ENCODE measurements around the gene ETV3.

The ETV3 gene

GRCh38 chr1:157141212-157141855 is 3.1 kb upstream of the ETV3 start:
- no peaks in the 10 kb centered on the region for H3K36me3 ChIP-seq (ENCODE audit: low read length)
- no peaks in the 10 kb centered on the region for H3K9me3 ChIP-seq (ENCODE audit: insufficient read depth, low read length)
- H3K27me3 ChIP-seq (ENCODE audit: low read length): no peaks in the 10 kb centered on the region
- H3K79me2 ChIP-seq (ENCODE audit: insufficient read depth, low read length): peaks cover 16% of the 10 kb centered on the region
- no peaks in the 10 kb centered on the region for H4K20me1 ChIP-seq (ENCODE audit: low read depth, low read length)
- no peak overlapping the region for H3K4me3 ChIP-seq (ENCODE audit: insufficient read depth, low read length, poor library complexity, severe bottlenecking)
- no peak overlapping the region for H3K27ac ChIP-seq (ENCODE audit: low read depth, low read length)
- TF ChIP-seq EZH2phosphoT487 (conservative IDR thresholded peaks at IDR 0.05; ENCODE audit: low read length) (no peak), CTCF (IDR thresholded peaks at IDR 0.05; ENCODE audit: insufficient read depth, low read length, poor library complexity, severe bottlenecking) (no peak)
- no peak overlapping the region for H2AFZ ChIP-seq (ENCODE audit: low read depth, low read length, severe bottlenecking)
- peaks cover 19% of the 10 kb centered on the region for H3F3A ChIP-seq (ENCODE audit: insufficient read depth)
- no peak overlapping the region for H3K9ac ChIP-seq (ENCODE audit: low read length)
- H3K9me2 ChIP-seq (replicated peaks; ENCODE audit: insufficient read depth, low read length): no peaks in the 10 kb centered on the region
- H3K4me2 ChIP-seq (ENCODE audit: low read depth, low read length, poor library complexity, severe bottlenecking): no peak overlapping the region

DNA sequence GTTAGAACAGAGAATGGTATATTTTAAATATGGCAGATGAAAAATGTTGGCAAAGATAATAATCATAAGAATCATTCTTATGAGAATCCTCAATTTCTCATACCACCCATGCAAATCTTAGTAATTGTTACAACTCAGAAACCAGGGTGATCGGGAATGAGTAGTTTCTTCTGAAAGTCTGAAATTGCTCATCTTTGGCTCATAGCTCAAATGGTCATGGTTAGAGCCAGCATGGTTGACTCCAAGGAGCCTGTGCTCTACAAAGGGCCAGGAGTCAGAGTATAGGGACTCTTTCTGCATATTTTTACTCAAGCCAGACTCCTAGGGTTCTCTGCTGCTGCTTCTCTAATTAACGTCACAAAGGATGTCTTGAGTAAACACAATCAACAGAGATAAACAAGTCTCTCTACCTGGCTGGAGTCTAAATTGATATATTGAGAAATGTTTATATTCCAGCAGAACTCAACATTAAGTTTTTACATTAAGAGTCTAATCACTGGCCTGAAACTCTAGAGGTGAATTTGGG is 1.9 kb upstream of the ETV3 start:
- Histone ChIP-seq H3K9me3 (ENCODE audit: insufficient read depth, low read length) (no peaks in the 10 kb centered on the region), H3K36me3 (ENCODE audit: low read length) (no peaks in the 10 kb centered on the region; the same call in 1 of the 2 replicates), H3K4me2 (ENCODE audit: low read depth, low read length, poor library complexity, severe bottlenecking) (no peak overlapping the region), H3K9me2 (replicated peaks; ENCODE audit: insufficient read depth, low read length) (no peaks in the 10 kb centered on the region), H3K27me3 (ENCODE audit: low read length) (no peaks in the 10 kb centered on the region), H3F3A (ENCODE audit: insufficient read depth) (peaks cover 19% of the 10 kb centered on the region), H3K27ac (ENCODE audit: low read depth, low read length) (no peak overlapping the region), H4K20me1 (ENCODE audit: low read depth, low read length) (no peaks in the 10 kb centered on the region), H3K79me2 (ENCODE audit: insufficient read depth, low read length) (peaks cover 21% of the 10 kb centered on the region), H2AFZ (ENCODE audit: low read depth, low read length, severe bottlenecking) (no peak overlapping the region), H3K4me3 (ENCODE audit: insufficient read depth, low read length, poor library complexity, severe bottlenecking) (no peak overlapping the region), H3K9ac (ENCODE audit: low read length) (no peak overlapping the region)
- no peak for TF ChIP-seq EZH2phosphoT487 (conservative IDR thresholded peaks at IDR 0.05; ENCODE audit: low read length)
- no peak for TF ChIP-seq CTCF (IDR thresholded peaks at IDR 0.05; ENCODE audit: insufficient read depth, low read length, poor library complexity, severe bottlenecking)

DNA sequence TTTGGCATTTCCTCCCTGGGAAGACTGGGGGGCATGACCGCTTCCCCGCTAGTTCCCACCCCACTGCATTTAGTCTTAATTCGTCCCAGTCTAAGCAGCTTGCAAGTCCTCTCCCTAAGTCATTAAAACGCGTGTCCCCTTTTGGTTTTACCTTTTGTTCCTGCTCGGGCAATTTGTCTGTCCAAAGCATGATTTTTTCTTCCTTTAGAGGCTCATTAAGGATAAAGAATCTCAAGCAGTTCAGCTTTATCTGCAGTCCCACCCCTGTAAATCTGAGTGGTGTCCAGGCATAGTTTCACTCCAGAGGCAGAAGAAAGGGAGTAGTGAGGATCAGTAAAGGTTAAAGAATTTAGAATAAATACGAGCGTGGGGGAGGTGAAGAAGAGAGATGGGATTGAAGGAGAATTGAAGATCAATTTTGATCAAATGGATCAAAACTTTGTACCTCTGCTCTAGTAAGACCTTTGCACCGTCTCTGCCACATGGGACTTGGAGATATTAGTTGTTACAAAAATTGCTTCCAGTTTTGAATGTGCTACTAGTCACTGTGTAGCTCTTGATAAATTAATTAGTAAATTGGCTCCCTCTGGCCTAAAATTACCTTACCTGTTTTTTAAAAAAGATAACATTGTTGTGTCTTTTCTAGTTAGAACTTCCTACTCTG is 989 bp upstream of the ETV3 start:
- Histone ChIP-seq H3F3A (ENCODE audit: insufficient read depth) (peaks cover 19% of the 10 kb centered on the region), H3K36me3 (ENCODE audit: low read length) (no peaks in the 10 kb centered on the region; the same call in 1 of the 2 replicates), H3K27me3 (ENCODE audit: low read length) (no peaks in the 10 kb centered on the region), H2AFZ (ENCODE audit: low read depth, low read length, severe bottlenecking) (peak overlapping the region; percentile 99), H3K9me2 (replicated peaks; ENCODE audit: insufficient read depth, low read length) (no peaks in the 10 kb centered on the region), H3K4me2 (ENCODE audit: low read depth, low read length, poor library complexity, severe bottlenecking) (peak overlapping the region; percentile 58), H3K9me3 (ENCODE audit: insufficient read depth, low read length) (no peaks in the 10 kb centered on the region), H4K20me1 (ENCODE audit: low read depth, low read length) (no peaks in the 10 kb centered on the region), H3K4me3 (ENCODE audit: insufficient read depth, low read length, poor library complexity, severe bottlenecking) (peak overlapping the region; percentile 63), H3K27ac (ENCODE audit: low read depth, low read length) (no peak overlapping the region), H3K79me2 (ENCODE audit: insufficient read depth, low read length) (peaks cover 21% of the 10 kb centered on the region), H3K9ac (ENCODE audit: low read length) (peak overlapping the region; percentile 80)
- TF ChIP-seq EZH2phosphoT487 (conservative IDR thresholded peaks at IDR 0.05; ENCODE audit: low read length): no peak
- TF ChIP-seq CTCF (IDR thresholded peaks at IDR 0.05; ENCODE audit: insufficient read depth, low read length, poor library complexity, severe bottlenecking): no peak
